Measurements from ENCODE around the gene ACAP3. TPM values are rescaled to one million over a fixed set of nuclear protein-coding genes. Genes with fewer than 3 reads are reported as not detected.
A peak's percentile ranks its signal among the peaks of the same experiment; 100 is the strongest.

ACAP3 gene
- total and polyA plus RNA-seq, 4 donors, result 18.7 to 62.8 (median 37.8) TPM

DNA sequence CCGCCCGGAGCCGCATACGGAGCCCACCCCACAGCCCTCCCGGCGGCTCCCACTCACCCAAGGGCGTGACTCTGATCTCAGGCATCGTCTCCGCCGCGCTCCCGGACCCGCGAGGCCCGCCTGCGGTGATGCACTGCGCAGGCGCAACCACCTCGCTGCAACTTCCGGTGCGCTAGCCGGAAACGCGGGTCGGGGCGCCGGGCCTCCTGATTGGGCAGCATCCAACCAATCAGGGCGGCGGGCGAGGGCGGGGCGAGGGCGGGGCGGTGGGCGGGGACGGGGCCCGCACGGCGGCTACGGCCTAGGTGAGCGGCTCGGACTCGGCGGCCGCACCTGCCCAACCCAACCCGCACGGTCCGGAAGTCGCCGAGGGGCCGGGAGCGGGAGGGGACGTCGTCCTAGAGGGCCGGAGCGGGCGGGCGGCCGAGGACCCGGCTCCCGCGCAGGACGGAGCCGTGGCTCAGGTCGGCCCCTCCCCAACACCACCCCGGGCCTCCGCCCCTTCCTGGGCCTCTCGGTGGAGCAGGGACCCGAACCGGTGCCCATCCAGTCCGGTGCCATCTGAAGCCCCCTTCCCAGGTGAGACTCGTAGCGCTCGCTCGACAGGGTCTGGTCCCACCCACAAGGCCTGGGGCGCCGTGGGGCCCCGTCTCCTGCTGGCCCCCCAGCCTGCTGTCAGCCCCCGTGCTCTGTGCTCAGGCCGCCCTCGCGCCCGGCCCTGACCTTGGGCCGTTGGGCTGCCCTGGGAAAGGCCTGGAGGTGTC, 17.0 kb upstream of the ACAP3 start, which contains the start of the genes CPTP and INTS11:
Gene CPTP (plus strand): TSS at position 279 of the 764 bp plus-strand sequence. CDS start 2,109 bp downstream, outside the sequence.
Gene INTS11 (minus strand): TSS at position 137 of the 764 bp plus-strand sequence. CDS start 52 bp downstream, at position 85.
- H3K36me3 ChIP-seq (ENCODE audit: control insufficient read depth in 4 of 4, insufficient read depth in 4 of 4, low read length in 4 of 4), result peaks cover 0 to 33% (median 4%) of the 10 kb centered on the region in 4 donors
- H3K9ac ChIP-seq (ENCODE audit: insufficient read depth in 1 of 2, low read length in 2 of 2), result peak within 1 kb of the TSS; percentile 45 to 81
- no peaks in the 10 kb centered on the region for H3K27me3 ChIP-seq (ENCODE audit: control insufficient read depth in 3 of 3, insufficient read depth in 3 of 3, low read length in 2 of 3)
- ATAC-seq (ENCODE audit: insufficient read depth, low FRiP score), result peak; percentile 91
- TF ChIP-seq, protein P1, sequence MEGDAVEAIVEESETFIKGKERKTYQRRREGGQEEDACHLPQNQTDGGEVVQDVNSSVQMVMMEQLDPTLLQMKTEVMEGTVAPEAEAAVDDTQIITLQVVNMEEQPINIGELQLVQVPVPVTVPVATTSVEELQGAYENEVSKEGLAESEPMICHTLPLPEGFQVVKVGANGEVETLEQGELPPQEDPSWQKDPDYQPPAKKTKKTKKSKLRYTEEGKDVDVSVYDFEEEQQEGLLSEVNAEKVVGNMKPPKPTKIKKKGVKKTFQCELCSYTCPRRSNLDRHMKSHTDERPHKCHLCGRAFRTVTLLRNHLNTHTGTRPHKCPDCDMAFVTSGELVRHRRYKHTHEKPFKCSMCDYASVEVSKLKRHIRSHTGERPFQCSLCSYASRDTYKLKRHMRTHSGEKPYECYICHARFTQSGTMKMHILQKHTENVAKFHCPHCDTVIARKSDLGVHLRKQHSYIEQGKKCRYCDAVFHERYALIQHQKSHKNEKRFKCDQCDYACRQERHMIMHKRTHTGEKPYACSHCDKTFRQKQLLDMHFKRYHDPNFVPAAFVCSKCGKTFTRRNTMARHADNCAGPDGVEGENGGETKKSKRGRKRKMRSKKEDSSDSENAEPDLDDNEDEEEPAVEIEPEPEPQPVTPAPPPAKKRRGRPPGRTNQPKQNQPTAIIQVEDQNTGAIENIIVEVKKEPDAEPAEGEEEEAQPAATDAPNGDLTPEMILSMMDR (IDR thresholded peaks at IDR 0.05; ENCODE audit: control extremely low read depth, extremely low read depth), result no peak
- WGBS, 2 donors, result 0 to 2% methylated on average over 48 to 84 of the region's 84 CpGs
- peaks cover 0 to 23% (median 8%) of the 10 kb centered on the region in 5 donors for H3K4me1 ChIP-seq (ENCODE audit: control insufficient read depth in 5 of 5, insufficient read depth in 5 of 5, low read length in 5 of 5)
- H3K4me3 ChIP-seq, result peak within 1 kb of the TSS; percentile 90
- peak within 1 kb of the TSS; percentile 77 to 85 for H3K27ac ChIP-seq (ENCODE audit: low read depth in 1 of 2, low read length in 1 of 2)
- no peaks in the 10 kb centered on the region for H3K9me3 ChIP-seq (ENCODE audit: control insufficient read depth in 4 of 4, insufficient read depth in 3 of 4, low read length in 3 of 4)
- peak; percentile 91 to 95 (median 94) for DNase-seq

DNA sequence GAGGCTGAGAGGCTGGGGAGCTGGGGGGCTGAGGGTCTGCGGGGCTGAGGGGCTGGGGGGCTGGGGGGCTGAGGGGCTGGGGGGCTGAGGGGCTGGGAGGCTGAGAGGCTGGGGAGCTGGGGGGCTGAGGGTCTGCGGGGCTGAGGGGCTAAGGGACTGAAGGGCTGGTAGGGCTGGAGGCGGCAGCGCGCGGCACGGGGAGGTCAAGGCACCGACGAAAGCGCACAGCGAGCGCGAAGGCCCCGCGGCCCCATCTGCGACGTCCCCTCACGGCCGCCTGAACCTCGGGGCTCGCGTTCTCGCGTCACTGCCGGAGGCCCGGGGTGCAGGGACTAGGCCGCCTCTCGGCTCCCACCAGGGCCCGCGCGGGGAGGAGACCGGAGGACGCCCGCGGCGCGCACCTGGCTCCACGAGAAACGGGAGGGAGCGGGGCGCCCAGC, 16.4 kb upstream of the ACAP3 start:
- TF ChIP-seq, protein P1 (IDR thresholded peaks at IDR 0.05; ENCODE audit: control extremely low read depth, extremely low read depth), result no peak
- no peaks in the 10 kb centered on the region for H3K27me3 ChIP-seq (ENCODE audit: control insufficient read depth in 3 of 3, insufficient read depth in 3 of 3, low read length in 2 of 3)
- peaks cover 0 to 37% (median 5%) of the 10 kb centered on the region in 4 donors for H3K36me3 ChIP-seq (ENCODE audit: control insufficient read depth in 4 of 4, insufficient read depth in 4 of 4, low read length in 4 of 4)
- H3K4me1 ChIP-seq (ENCODE audit: control insufficient read depth in 5 of 5, insufficient read depth in 5 of 5, low read length in 5 of 5), result peaks cover 0 to 23% (median 8%) of the 10 kb centered on the region in 5 donors
- peak overlapping the region; percentile 90 for H3K4me3 ChIP-seq
- H3K9me3 ChIP-seq (ENCODE audit: control insufficient read depth in 4 of 4, insufficient read depth in 3 of 4, low read length in 3 of 4), result no peaks in the 10 kb centered on the region
- 1% methylated on average over 34 to 41 of the region's 41 CpGs for WGBS, 2 donors
- DNase-seq (no peak), ATAC-seq (ENCODE audit: insufficient read depth, low FRiP score) (no peak)
- H3K9ac ChIP-seq (ENCODE audit: insufficient read depth in 1 of 2, low read length in 2 of 2), result no peak overlapping the region
- peak overlapping the region; percentile 77 to 83 for H3K27ac ChIP-seq (ENCODE audit: low read depth in 1 of 2, low read length in 1 of 2)

DNA sequence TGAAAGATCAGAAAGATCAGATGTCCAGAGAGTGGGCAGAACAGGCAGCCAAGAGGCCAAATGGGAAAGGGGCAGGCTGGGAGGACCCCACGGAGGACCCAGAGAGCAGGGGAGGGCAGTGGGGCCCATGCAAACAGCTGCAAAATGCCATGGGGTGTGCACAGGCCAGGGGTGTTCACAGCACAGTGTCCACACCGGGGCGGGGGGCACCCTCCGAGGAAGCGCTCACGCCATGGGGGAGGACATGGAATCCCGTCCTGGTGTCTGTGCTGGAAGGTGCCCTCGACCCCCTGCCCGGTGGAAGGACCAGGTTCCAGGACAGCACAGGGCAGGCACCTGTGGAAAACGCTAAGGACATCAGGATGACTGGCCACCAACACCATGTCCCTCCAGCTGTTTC, 15.2 kb upstream of the ACAP3 start:
- Histone ChIP-seq H3K4me3 (no peak overlapping the region), H3K27me3 (ENCODE audit: control insufficient read depth in 3 of 3, insufficient read depth in 3 of 3, low read length in 2 of 3) (no peaks in the 10 kb centered on the region), H3K36me3 (ENCODE audit: control insufficient read depth in 4 of 4, insufficient read depth in 4 of 4, low read length in 4 of 4) (peaks cover 0 to 33% (median 6%) of the 10 kb centered on the region in 4 donors), H3K27ac (ENCODE audit: low read depth in 1 of 2, low read length in 1 of 2) (no peak overlapping the region), H3K9me3 (ENCODE audit: control insufficient read depth in 4 of 4, insufficient read depth in 3 of 4, low read length in 3 of 4) (no peaks in the 10 kb centered on the region), H3K4me1 (ENCODE audit: control insufficient read depth in 5 of 5, insufficient read depth in 5 of 5, low read length in 5 of 5) (peaks cover 0 to 23% (median 8%) of the 10 kb centered on the region in 5 donors), H3K9ac (ENCODE audit: insufficient read depth in 1 of 2, low read length in 2 of 2) (no peak overlapping the region)
- TF ChIP-seq, protein P1 (IDR thresholded peaks at IDR 0.05; ENCODE audit: control extremely low read depth, extremely low read depth), result no peak
- ATAC-seq (ENCODE audit: insufficient read depth, low FRiP score) (no peak), DNase-seq (no peak)
- 85 to 94% methylated on average over 10 of the region's 10 CpGs for WGBS, 2 donors

All from lung (tissue), 12 donors.